K562 (cell line): ENCODE results near the gene NLK. TPM values are rescaled to one million over a fixed set of nuclear protein-coding genes. Genes with fewer than 3 reads are reported as not detected.

Experiments used
- ATAC-seq: fragments of 200-7000 bp; cut with Tn5 transposase; 3 replicates; pipeline ENCODE4 v1.9.1; 2020; ENCODE audit warnings: moderate library complexity
- BruUV-seq: library from RNA; stranded (reverse); fragments of 400-500 nt; replicated peaks from 2 replicates; lab custom pipeline; 2021; lab: Mats Ljungman, UMichigan
- CTCF ChIA-PET: fragments of 300-600 bp; formaldehyde crosslinking; extraction: SDS; loops from one replicate; lab custom pipeline; 2021; ENCODE audit warnings: low intra/inter-chr PET ratio; lab: Yijun Ruan, JAX
- POLR2A ChIA-PET: fragments of 300-600, 350-650 bp; sonication (Branson Sonifier 250); formaldehyde crosslinking; extraction: SDS; loops from one replicate; lab custom pipeline; 2021; ENCODE audit warnings: antibody characterized with exemption, inconsistent platforms; lab: Yijun Ruan, JAX
- DNase-seq, 4 experiments: peaks; one replicate each; pipeline versions ENCODE4 v3.0.0 to v3.0.0-alpha.2; 2011 to 2018; ENCODE audit warnings: low spot score in 3 of 4, mixed read lengths in 3 of 4; ENCODE audit errors: extremely low read depth in 1 of 4
- FAIRE-seq: peaks from 2 replicates; lab custom pipeline; 2011; peaks lifted over from hg19 to GRCh38; lab: Jason Lieb, UNC
- H2AFZ ChIP-seq: 2 replicates; pipeline ENCODE4 v1.6.0; 2011; ENCODE audit warnings: low read depth, low read length, control low read depth, inconsistent platforms
- H3K27ac ChIP-seq: fragments of 200-600 bp; 3 replicates; pipeline ENCODE4 v1.8.0; 2011; ENCODE audit warnings: low read depth, mild to moderate bottlenecking, control low read depth, inconsistent platforms, low read length, moderate library complexity, mixed read lengths; ENCODE audit errors: extremely low read depth
- H3K27me3 ChIP-seq, 2 experiments: fragments of 300-600 bp in 1 of 2; 2 replicates in 1 of 2; 3 replicates in 1 of 2; pipeline versions ENCODE4 v1.6.0 to v1.8.0; 2011; ENCODE audit warnings: inconsistent platforms in 2 of 2, low read length in 2 of 2, mild to moderate bottlenecking in 1 of 2, mixed read lengths in 1 of 2, moderate library complexity in 1 of 2; ENCODE audit not compliant: control insufficient read depth in 2 of 2, insufficient read depth in 2 of 2
- H3K36me3 ChIP-seq: fragments of 300-600 bp; 3 replicates; pipeline ENCODE4 v1.8.0; 2011; ENCODE audit warnings: mild to moderate bottlenecking, low read length, inconsistent platforms; ENCODE audit not compliant: control insufficient read depth, insufficient read depth
- H3K4me1 ChIP-seq, 2 experiments: fragments of 200-600 bp in 1 of 2; replicated peaks in 1 of 2; 2 replicates in 1 of 2; 3 replicates in 1 of 2; pipeline versions ENCODE4 v1.5.1 to v1.8.0; 2011; ENCODE audit warnings: inconsistent platforms in 2 of 2, low read length in 2 of 2, mild to moderate bottlenecking in 1 of 2, mixed read lengths in 1 of 2, moderate library complexity in 1 of 2; ENCODE audit not compliant: control insufficient read depth in 2 of 2, insufficient read depth in 2 of 2
- H3K4me2 ChIP-seq: 2 replicates; pipeline ENCODE4 v1.6.1; 2011; ENCODE audit warnings: low read length, control low read depth, inconsistent platforms, mixed read lengths; ENCODE audit not compliant: insufficient read depth
- H3K4me3 ChIP-seq: fragments of 200-600 bp; sonication (generic), shearing (Covaris generic); 2 replicates; pipeline ENCODE4 v1.5.1; 2016; ENCODE audit warnings: control low read depth, inconsistent platforms
- H3K79me2 ChIP-seq: fragments of 200-600 bp; 3 replicates; pipeline ENCODE4 v1.8.0; 2011; ENCODE audit warnings: low read length, inconsistent platforms; ENCODE audit not compliant: control insufficient read depth, insufficient read depth
- H3K9ac ChIP-seq, 2 experiments: 2 replicates each; pipeline versions ENCODE4 v1.6.0 to v1.6.1; 2011; ENCODE audit warnings: low read depth in 2 of 2, low read length in 2 of 2, control low read depth in 1 of 2, inconsistent platforms in 1 of 2, mild to moderate bottlenecking in 1 of 2, mixed read lengths in 1 of 2; ENCODE audit not compliant: insufficient read depth in 1 of 2
- H3K9me1 ChIP-seq: one replicate; pipeline ENCODE4 v1.6.0; 2011; ENCODE audit warnings: inconsistent platforms, mild to moderate bottlenecking, low read length, moderate library complexity; ENCODE audit not compliant: control insufficient read depth, insufficient read depth
- H3K9me3 ChIP-seq: replicated peaks from 2 replicates; pipeline ENCODE4 v1.5.1; 2011; ENCODE audit warnings: low read depth, low read length, inconsistent platforms; ENCODE audit not compliant: control insufficient read depth, insufficient read depth
- H4K20me1 ChIP-seq: replicated peaks from 2 replicates; pipeline ENCODE4 v1.6.1; 2011; ENCODE audit warnings: low read length, inconsistent platforms, mixed read lengths; ENCODE audit not compliant: control insufficient read depth, insufficient read depth
- ARHGAP35 ChIP-seq: fragments of 450-650 bp; IDR thresholded peaks from 2 replicates; pipeline ENCODE4 v1.6.1; 2018; ENCODE audit not compliant: partially characterized antibody
- CLOCK ChIP-seq: fragments of 250-450 bp; sonication (Bioruptor Pico); IDR thresholded peaks from 2 replicates; pipeline ENCODE4 v1.4.0; 2020; ENCODE audit warnings: mild to moderate bottlenecking, moderate library complexity, borderline replicate concordance
- HINFP ChIP-seq: fragments of 450-650 bp; conservative IDR thresholded peaks from 2 replicates; pipeline ENCODE4 v1.6.1; 2016; ENCODE audit warnings: missing genetic modification characterization, low read depth, mild to moderate bottlenecking, control low read depth, missing compliant biosample characterization
- KLF6 ChIP-seq: fragments of 250-450 bp; sonication (Bioruptor Pico); IDR thresholded peaks from 2 replicates; pipeline ENCODE4 v1.4.0; 2020; ENCODE audit warnings: mild to moderate bottlenecking, moderate library complexity, borderline replicate concordance
- MYC ChIP-seq, 2 experiments: fragments of 250-450 bp in 1 of 2; sonication (Bioruptor Pico) in 1 of 2; IDR thresholded peaks; 2 replicates each; pipeline versions ENCODE4 v1.5.1 to v1.6.1; 2012 to 2021; ENCODE audit warnings: low read depth in 2 of 2, borderline replicate concordance in 1 of 2, improper control_type of control experiment in 1 of 2, low read length in 1 of 2, mild to moderate bottlenecking in 1 of 2, moderate library complexity in 1 of 2
- POLR2AphosphoS2 ChIP-seq: IDR thresholded peaks from 2 replicates; pipeline ENCODE4 v1.6.1; 2012; ENCODE audit warnings: low read length, improper control_type of control experiment
- PPARD ChIP-seq: fragments of 250-450 bp; sonication (Bioruptor Pico); IDR thresholded peaks from 2 replicates; pipeline ENCODE4 v1.8.0; 2022; ENCODE audit warnings: inconsistent platforms, mild to moderate bottlenecking, moderate library complexity
- SNIP1 ChIP-seq: fragments of 450-650 bp; IDR thresholded peaks from 2 replicates; pipeline ENCODE4 v1.7.1; 2017; ENCODE audit warnings: low read depth, mild to moderate bottlenecking
- ZBTB1 ChIP-seq: sonication (generic); formaldehyde crosslinking; IDR thresholded peaks from 2 replicates; pipeline ENCODE4 v1.8.1; 2023; ENCODE audit warnings: missing genetic modification reagents, low read depth, mild to moderate bottlenecking, borderline replicate concordance
- ZNF311 ChIP-seq: fragments of 250-450 bp; sonication (Bioruptor Pico); IDR thresholded peaks from 2 replicates; pipeline ENCODE4 v1.4.0; 2020; ENCODE audit warnings: mild to moderate bottlenecking, moderate library complexity
- ZNF408 ChIP-seq: fragments of 250-450 bp; sonication (Bioruptor Pico); IDR thresholded peaks from 2 replicates; pipeline ENCODE4 v1.4.0; 2020; ENCODE audit warnings: low read depth, mild to moderate bottlenecking, moderate library complexity
- ZNF639 ChIP-seq, 2 experiments: fragments of 200-800 bp in 1 of 2; sonication (Bioruptor generic) in 1 of 2; sonication (generic) in 1 of 2; formaldehyde crosslinking in 1 of 2; IDR thresholded peaks in 1 of 2; conservative IDR thresholded peaks in 1 of 2; 2 replicates each; pipeline versions ENCODE4 v1.5.0 to v1.6.1; 2016 to 2020; ENCODE audit warnings: missing compliant biosample characterization in 1 of 2, missing genetic modification characterization in 1 of 2, missing genetic modification reagents in 1 of 2
- ZNF77 ChIP-seq: fragments of 250-450 bp; sonication (Bioruptor Pico); IDR thresholded peaks from 2 replicates; pipeline ENCODE4 v1.5.0; 2020
- WGBS: fragments of 100-300 bp; shearing (Covaris generic); methylation state at CpG from one replicate; pipeline ENCODE4 v1.1.6; 2016; ENCODE audit warnings: low coverage, mixed read lengths; ENCODE audit not compliant: insufficient coverage; ENCODE audit errors: missing lambda C conversion rate; 5-methylcytosine and 5-hydroxymethylcytosine counted together
- in situ Hi-C: fragments of 300-500 bp; cut with MboI; formaldehyde crosslinking; loops from 4 replicates; pipeline ENCODE4 v1.15.0; 2018; ENCODE audit warnings: inconsistent platforms, mixed read lengths
- intact Hi-C: fragments of 100-400 bp; cut with micrococcal nuclease; formaldehyde crosslinking; loops from 2 replicates; pipeline ENCODE4 v1.14.2; 2022
- polyA plus RNA-seq, 8 experiments: library from polyadenylated mRNA; depleted of rRNA in 4 of 8; stranded (reverse) in 5 of 8; unstranded in 3 of 8; fragments of >200 nt; fragmentation: Nextera tagmentation in 2 of 8; fragmentation: Illumina TruSeq in 1 of 8; extraction: Ambion mirVana in 2 of 8; extraction: Trizol in 1 of 8; gene quantifications; 2 replicates each; pipeline versions ENCODE4 v1.2.1 to v1.2.3, GENCODE V29; 2011 to 2014; ENCODE audit warnings: inconsistent platforms in 1 of 8, missing spikeins in 1 of 8
- total RNA-seq, 7 experiments: library from RNA; depleted of rRNA in 6 of 7; stranded (reverse); fragments of >200 nt in 6 of 7; fragmentation: Illumina TruSeq in 2 of 7; extraction: Trizol in 2 of 7; gene quantifications; 2 replicates each; pipeline versions ENCODE4 v1.2.1 to v1.2.3, GENCODE V29; 2011 to 2021; ENCODE audit warnings: low replicate concordance in 1 of 7

NLK gene
- total and polyA plus RNA-seq, 9 of the 15 experiments (the other 6 are each of a cell fraction or from before 2014, with no cell fraction given): 10.9 to 59.6 (median 26.7) TPM

GRCh38 chr17:28115046-28115445, 72.6 kb downstream of the NLK start:
- FAIRE-seq: no peak
- TF ChIP-seq MYC (IDR thresholded peaks at IDR 0.05; ENCODE audit: low read depth, low read length): no peak
- no peak for TF ChIP-seq MYC (CRISPR knock-in tag; IDR thresholded peaks at IDR 0.05; ENCODE audit: borderline replicate concordance, low read depth)
- TF ChIP-seq ZNF408 (CRISPR knock-in tag): no peak
- TF ChIP-seq HINFP: no peak
- TF ChIP-seq ZNF311 (CRISPR knock-in tag): no peak
- TF ChIP-seq CLOCK: no peak
- no peak for TF ChIP-seq SNIP1
- no peak for TF ChIP-seq ZNF639 (CRISPR knock-in tag; conservative IDR thresholded peaks at IDR 0.05 in 1 of 2, IDR thresholded peaks at IDR 0.05 in 1 of 2)
- TF ChIP-seq KLF6 (CRISPR knock-in tag): no peak
- no peak for TF ChIP-seq ARHGAP35
- no peak for TF ChIP-seq ZBTB1 (CRISPR knock-in tag)
- TF ChIP-seq ZNF77 (CRISPR knock-in tag): no peak
- TF ChIP-seq POLR2AphosphoS2: no peak
- no peak for TF ChIP-seq PPARD (CRISPR knock-in tag)

More at GRCh38 chr17:28115046-28115445, 72.6 kb downstream of the NLK start:
- no peak overlapping the region for H3K27ac ChIP-seq
- no peak overlapping the region for H2AFZ ChIP-seq
- no peaks in the 10 kb centered on the region for H4K20me1 ChIP-seq
- H3K4me3 ChIP-seq: no peak overlapping the region
- H3K27me3 ChIP-seq: no peaks in the 10 kb centered on the region
- H3K9me3 ChIP-seq: no peaks in the 10 kb centered on the region
- peaks cover 42% of the 10 kb centered on the region for H3K79me2 ChIP-seq
- DNase-seq: no peak
- H3K9ac ChIP-seq: no peak overlapping the region
- POLR2A ChIA-PET: interaction anchor here (0.7 kb wide), 1 partner anchor 10 kb away, joined by 4 read pairs; no protein-coding TSS in a partner anchor
- H3K36me3 ChIP-seq: no peaks in the 10 kb centered on the region
- BruUV-seq: no TSS peak
- H3K9me1 ChIP-seq: no peaks in the 10 kb centered on the region
- ATAC-seq: no peak; the same call in 2 of the 3 replicates
- in situ Hi-C loops (no loop called here), intact Hi-C loops (no loop called here)
- H3K4me2 ChIP-seq: no peak overlapping the region
- peaks cover 15 to 30% of the 10 kb centered on the region in 2 experiments for H3K4me1 ChIP-seq
- 94% methylated on average over 1 of the region's 1 CpG for WGBS
- CTCF ChIA-PET: no interaction called here
